HFFc6 (cell line): Measurements from ENCODE around the gene CDC42BPA. TPM values are rescaled to one million over a fixed set of nuclear protein-coding genes. Genes with fewer than 3 reads are reported as not detected.

Experiments
- DNase-seq: peaks from one replicate; pipeline ENCODE4 v3.0.0-alpha.2; 2018
- H3K27ac Mint-ChIP-seq: 2 replicates; pipeline ENCODE4 v1.8.0; 2020; ENCODE audit warnings: mild to moderate bottlenecking, mixed read lengths
- H3K27me3 Mint-ChIP-seq: 2 replicates; pipeline ENCODE4 v1.8.0; 2021; ENCODE audit warnings: mild to moderate bottlenecking, moderate library complexity, mixed read lengths; ENCODE audit not compliant: insufficient read depth
- H3K36me3 Mint-ChIP-seq: 2 replicates; pipeline ENCODE4 v1.8.0; 2021; ENCODE audit warnings: low read depth, mixed read lengths
- H3K4me1 Mint-ChIP-seq: 2 replicates; pipeline ENCODE4 v1.8.0; 2020; ENCODE audit warnings: low read depth, mixed read lengths
- H3K4me3 Mint-ChIP-seq: 2 replicates; pipeline ENCODE4 v1.8.0; 2020; ENCODE audit warnings: mild to moderate bottlenecking, moderate library complexity, mixed read lengths
- H3K9me3 Mint-ChIP-seq: 2 replicates; pipeline ENCODE4 v1.8.0; 2020; ENCODE audit warnings: mild to moderate bottlenecking, mixed read lengths
- total RNA-seq, 6 experiments: library from RNA; stranded (reverse); fragmentation: NEBNext Ultra II Directional; extraction: Animal tissue kit (Norgen Biotek cat#: 25700); gene quantifications; 2 replicates in 1 of 6; 3 replicates in 5 of 6; pipeline ENCODE4 v1.2.3, GENCODE V29; 2021
- TF ChIP-seq, protein P1 (sequence below): fragments of 200-600 bp; sonication (generic); IDR thresholded peaks from 2 replicates; pipeline ENCODE4 v1.5.0; 2021; ENCODE audit warnings: antibody characterized with exemption, mild to moderate bottlenecking

The CDC42BPA gene
- total RNA-seq, 6 experiments from 2014 or later = 32.8 to 37.8 (median 35.8) TPM

DNA sequence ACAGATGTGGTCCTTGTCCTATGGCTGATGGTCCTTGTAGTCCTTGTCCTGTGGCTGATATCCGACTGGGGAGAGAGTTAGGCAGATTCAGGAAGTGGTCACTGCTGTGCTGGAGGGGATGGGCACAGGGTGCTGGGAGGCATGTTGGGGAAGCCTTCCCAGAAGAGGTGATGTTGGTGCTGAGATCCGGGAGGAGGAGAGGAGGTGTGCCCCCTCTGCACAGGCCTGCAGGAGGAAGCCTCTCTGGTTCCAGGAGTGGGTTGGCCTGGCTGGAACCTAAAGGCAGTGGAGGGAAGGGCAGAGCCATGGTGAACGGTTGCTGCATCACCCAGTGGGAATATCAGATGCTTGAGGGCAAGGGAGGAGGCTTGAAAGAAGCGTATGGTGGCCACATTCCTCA is 363.5 kb downstream of the CDC42BPA start:
- Mint-ChIP-seq H3K36me3 (no peaks in the 10 kb centered on the region), H3K27ac (no peak overlapping the region), H3K4me3 (no peak overlapping the region), H3K9me3 (peaks cover 4% of the 10 kb centered on the region; the same call in 1 of the 2 replicates), H3K27me3 (peaks cover 2% of the 10 kb centered on the region), H3K4me1 (no peaks in the 10 kb centered on the region)
- TF ChIP-seq, protein P1, sequence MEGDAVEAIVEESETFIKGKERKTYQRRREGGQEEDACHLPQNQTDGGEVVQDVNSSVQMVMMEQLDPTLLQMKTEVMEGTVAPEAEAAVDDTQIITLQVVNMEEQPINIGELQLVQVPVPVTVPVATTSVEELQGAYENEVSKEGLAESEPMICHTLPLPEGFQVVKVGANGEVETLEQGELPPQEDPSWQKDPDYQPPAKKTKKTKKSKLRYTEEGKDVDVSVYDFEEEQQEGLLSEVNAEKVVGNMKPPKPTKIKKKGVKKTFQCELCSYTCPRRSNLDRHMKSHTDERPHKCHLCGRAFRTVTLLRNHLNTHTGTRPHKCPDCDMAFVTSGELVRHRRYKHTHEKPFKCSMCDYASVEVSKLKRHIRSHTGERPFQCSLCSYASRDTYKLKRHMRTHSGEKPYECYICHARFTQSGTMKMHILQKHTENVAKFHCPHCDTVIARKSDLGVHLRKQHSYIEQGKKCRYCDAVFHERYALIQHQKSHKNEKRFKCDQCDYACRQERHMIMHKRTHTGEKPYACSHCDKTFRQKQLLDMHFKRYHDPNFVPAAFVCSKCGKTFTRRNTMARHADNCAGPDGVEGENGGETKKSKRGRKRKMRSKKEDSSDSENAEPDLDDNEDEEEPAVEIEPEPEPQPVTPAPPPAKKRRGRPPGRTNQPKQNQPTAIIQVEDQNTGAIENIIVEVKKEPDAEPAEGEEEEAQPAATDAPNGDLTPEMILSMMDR = no peak
- DNase-seq = no peak

DNA sequence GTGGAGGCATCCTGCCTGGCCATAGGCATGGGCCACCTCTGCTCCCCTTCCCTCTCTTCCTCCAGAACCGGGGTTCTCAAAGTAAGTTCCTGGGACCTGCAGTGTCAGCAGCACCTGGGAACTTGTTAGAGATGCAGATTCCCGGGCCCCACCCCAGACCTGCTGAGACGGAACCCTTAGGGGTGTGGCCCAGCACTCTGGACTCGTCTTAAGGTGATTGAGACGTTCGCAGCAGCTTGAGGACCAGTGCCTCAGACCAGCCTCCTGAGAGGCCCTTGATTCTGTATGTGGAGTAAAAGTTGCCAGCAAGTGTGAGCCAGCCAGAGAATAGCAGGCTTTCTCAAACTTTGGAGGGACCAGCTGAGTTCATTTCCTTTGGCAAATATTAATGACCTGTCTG is 364.0 kb downstream of the CDC42BPA start:
- Mint-ChIP-seq H3K36me3 (no peaks in the 10 kb centered on the region), H3K27ac (no peak overlapping the region), H3K9me3 (no peaks in the 10 kb centered on the region), H3K4me3 (no peak overlapping the region), H3K27me3 (peaks cover 2% of the 10 kb centered on the region), H3K4me1 (no peaks in the 10 kb centered on the region)
- TF ChIP-seq, protein P1 = no peak
- DNase-seq = no peak

DNA sequence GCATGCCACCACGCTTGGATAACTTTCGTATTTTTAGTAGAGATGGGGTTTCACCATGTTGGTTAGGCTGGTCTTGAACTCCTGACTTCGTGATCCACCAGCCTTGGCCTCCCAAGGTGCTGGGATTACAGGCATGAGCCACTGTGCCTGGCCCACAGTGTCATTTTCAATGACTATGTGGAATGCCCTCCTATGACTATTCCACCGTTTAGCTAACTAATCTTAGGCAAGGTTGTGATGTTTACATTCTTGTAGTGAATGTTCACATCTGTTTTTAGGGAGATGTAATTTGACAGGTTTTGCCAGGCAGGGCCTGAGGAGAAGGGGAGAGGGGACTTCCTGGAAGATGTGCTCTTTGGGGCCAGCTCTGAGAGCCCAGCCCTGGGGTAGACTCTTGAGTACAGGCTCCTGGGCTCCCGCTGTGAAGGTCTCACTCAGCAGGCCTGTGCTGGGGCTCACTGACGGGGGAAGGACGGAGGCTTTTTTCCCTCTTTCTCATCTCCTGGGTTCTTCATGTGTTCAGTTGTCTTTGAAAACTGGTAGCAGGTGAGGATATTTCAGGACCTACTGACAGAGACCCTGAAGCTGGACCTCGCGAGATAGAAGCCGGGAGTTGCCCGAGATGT is 365.0 kb downstream of the CDC42BPA start:
- Mint-ChIP-seq H3K27me3 (peaks cover 4% of the 10 kb centered on the region), H3K27ac (no peak overlapping the region), H3K9me3 (peaks cover under 1% of the 10 kb centered on the region; the same call in 1 of the 2 replicates), H3K36me3 (peaks cover 1% of the 10 kb centered on the region; the same call in 1 of the 2 replicates), H3K4me1 (no peaks in the 10 kb centered on the region), H3K4me3 (no peak overlapping the region)
- no peak for DNase-seq
- TF ChIP-seq, protein P1 = no peak

DNA sequence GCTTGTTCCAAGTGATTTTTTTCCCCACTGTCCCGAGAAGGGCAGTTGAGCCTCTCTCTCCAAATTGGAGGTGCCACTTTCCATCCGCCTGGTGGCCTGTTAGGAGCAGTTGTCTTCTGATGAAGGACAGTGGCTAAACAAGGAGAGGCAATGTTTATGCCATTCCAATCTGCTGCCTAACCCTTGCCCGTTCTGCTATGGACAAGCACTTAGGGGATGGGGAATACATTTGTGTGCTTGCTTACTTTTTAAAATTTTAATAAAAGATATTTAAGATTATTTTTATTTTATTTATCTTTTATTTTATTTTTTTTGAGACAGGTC is 366.2 kb downstream of the CDC42BPA start:
- Mint-ChIP-seq H3K27me3 (peaks cover 4% of the 10 kb centered on the region), H3K27ac (no peak overlapping the region), H3K4me1 (no peaks in the 10 kb centered on the region), H3K9me3 (peaks cover 3% of the 10 kb centered on the region; the same call in 1 of the 2 replicates), H3K4me3 (no peak overlapping the region), H3K36me3 (peaks cover 5% of the 10 kb centered on the region; the same call in 1 of the 2 replicates)
- no peak for DNase-seq
- TF ChIP-seq, protein P1 = no peak

DNA sequence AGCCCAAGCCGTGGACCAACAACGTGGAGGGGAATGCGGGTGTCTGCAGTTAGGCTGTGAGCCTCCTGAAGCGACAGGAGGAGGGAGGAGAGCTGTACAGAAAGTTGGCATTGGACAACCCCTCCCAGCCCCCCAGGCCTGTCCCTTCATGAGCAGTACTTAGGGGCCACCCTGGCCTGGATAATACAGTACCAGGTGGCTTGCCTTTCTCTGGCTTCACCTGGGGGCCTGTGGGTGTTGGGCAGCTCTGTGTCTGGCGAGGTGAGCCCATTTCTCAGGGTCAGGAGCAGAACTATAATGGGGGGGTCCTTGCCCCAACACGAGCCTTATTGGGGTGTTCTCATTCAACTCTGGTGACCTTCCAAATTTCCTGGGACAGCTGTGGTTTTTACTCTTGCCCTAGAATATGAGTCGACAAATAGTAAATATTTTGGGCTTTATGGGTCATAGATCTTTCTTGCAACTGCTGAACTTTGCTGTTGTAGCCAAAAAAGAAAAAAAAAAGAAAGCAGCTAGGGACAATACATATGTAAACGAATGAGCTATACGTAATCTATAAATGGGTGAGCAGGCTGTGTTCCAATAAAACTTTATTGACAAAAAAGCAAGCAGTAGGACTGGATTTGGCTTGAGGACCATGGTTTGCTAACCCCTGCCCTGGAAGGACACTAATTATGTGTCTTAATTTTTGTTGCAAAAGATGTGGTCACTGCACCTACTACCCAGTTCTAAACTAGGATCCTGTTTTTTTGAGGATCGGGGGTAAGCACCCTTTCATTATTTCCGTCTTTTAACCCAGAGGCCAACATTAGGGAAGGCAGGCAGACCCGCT is 366.8 kb downstream of the CDC42BPA start:
- TF ChIP-seq, protein P1 = no peak
- no peaks in the 10 kb centered on the region for H3K4me1 Mint-ChIP-seq
- H3K9me3 Mint-ChIP-seq = peaks cover 3% of the 10 kb centered on the region; the same call in 1 of the 2 replicates
- H3K27ac Mint-ChIP-seq = no peak overlapping the region
- DNase-seq = no peak
- no peak overlapping the region for H3K4me3 Mint-ChIP-seq
- H3K27me3 Mint-ChIP-seq = peaks cover 4% of the 10 kb centered on the region
- H3K36me3 Mint-ChIP-seq = peaks cover 5% of the 10 kb centered on the region; the same call in 1 of the 2 replicates
